ENCODE data around the gene AUH. TPM values are rescaled to one million over a fixed set of nuclear protein-coding genes. Genes with fewer than 3 reads are reported as not detected.

Gene AUH
- total RNA-seq, 120 experiments from 2014 or later = 21.9 to 46.8 (median 35.4) TPM

Other genes with a start within 250 kb of the AUH start
- 10 to 100 TPM in 116 of 120 experiments, 1 to 10 TPM in 4; 8.2 to 67.2 (median 16.6) TPM for gene NFIL3, start 61.9 kb upstream of the AUH start, total RNA-seq